LoVo (cell line): ENCODE measurements around the gene CCDC3.
"Not testable (repeated sequence)": the region's sequence is repeated elsewhere in the genome, so short reads cannot be mapped to it uniquely, and the experiment has no call there.

Experiments
- DNase-seq: peaks from one replicate; pipeline ENCODE4 v3.0.0-alpha.2; 2016; ENCODE audit warnings: low spot score

The CCDC3 gene

DNA sequence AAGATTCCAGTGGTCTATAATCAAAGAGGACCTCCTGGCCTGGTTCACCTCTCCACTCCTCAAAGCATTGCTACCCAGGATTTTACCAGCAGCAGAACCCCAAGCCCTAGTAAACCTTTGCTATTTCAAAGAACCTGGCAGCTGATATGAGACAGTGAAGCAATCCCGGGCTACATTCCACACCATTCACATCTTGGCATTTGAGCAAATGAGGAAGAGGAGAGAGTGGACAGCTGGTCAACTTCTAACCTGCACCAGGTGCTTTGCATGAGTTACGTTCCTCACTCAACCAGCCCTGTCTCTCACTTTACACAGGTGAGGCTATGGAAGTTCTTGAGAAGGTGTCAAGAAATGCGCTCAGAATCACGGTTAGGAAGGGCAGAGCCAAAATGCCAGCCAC, 1.1 kb downstream of the CCDC3 start:
- peak; percentile 8 for DNase-seq

DNA sequence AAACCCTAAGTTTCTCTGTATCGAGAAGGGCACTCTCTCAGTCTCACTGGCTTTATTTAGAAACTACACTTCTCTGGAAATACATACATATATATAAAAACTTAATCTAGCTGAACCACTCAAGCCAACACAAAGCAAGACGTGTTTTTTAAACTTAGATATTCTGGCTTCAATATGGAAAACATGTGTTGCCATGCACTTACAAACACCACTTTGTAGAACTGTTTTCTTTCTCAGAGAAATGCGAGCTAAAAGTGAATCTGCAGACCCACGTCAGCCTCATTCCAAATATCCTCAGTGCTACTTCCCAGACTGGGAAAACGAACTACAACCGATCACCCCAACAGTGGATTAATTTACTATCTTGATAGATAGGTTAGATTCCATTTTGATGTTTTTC, 1.7 kb downstream of the CCDC3 start:
- no peak for DNase-seq

DNA sequence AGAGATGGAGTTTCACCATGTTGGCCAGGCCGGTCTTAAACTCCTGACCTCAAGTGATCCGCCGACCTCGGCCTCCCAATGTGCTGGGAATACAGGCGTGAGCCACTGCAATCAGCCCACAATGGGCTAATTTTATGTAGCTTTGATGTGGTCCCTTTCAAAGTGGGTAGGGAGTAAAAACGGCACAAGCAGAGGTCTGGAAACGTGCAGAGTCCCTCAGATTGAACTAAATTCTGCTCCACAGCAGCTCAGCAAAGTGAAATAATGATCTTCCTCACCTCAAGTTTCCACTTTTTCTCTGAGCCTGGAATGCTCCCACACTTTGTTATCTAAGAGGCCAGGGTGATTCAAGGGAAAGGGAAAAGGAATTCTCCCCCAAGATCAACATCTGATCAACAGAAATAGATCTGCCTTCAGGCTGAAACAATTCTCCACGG, 6.1 kb downstream of the CCDC3 start:
- DNase-seq: no peak

DNA sequence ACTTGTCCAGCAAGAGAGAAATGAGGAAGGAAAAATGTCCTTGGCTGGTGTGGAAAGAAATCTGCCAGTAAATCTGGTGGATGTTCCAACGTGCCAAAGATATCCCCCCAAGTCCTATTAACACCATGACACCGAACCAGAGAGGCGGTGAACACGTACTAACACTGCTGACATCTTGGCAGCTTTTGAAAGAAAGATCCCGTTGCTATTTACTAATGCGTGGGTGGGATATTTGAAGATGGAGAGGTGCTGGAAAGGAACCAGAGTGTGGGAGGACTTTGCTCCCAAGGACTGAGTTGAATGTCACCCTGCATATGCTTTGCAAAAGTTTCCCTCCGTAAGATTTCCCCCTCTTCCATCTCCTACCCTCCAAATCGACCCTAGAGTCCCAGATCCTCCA, 7.9 kb downstream of the CCDC3 start:
- no peak for DNase-seq

DNA sequence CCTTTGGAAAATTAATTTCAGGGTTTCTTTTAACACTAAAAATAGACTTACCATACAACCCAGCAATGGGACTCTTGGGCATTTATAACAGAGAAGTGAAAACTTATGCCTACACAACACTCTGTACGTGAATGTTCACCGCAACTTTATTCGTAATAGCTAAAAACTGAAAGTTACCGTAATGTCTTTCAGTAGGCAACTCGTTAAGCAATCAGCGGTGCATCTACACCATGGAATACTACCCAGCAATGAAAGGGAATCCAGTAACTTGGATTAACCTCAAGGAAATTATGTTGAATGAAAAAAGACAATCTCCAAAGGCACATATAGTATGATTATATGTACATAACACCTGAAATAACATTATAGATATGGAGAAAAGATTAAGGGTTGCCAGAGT, 16.2 kb downstream of the CCDC3 start:
- no peak for DNase-seq

DNA sequence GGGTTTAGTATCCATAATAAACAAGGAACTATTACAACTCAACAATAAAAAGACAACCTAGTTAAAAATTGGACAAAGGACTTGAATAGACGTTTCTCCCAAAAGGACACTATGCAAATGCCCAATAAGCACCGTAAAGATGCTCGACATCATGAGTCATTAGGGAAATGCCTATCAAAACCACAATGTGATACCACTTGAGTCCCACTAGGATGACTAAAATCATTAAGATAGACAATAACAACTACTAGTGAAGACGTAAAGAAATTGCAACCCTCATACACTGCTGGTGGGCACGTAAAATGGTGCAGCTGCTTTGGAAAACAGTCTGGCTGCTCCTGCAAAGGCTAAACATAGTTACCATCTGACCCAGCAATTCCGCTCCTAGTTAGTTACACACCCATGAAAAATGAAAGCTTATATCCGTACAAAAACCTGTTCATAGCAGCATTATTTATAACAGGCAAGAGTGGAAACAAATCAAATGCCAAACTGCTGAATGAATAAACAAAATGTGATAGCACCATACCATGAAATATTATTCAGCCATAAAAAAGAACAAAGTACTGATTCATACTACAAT, 17.3 kb downstream of the CCDC3 start:
- no peak for DNase-seq

DNA sequence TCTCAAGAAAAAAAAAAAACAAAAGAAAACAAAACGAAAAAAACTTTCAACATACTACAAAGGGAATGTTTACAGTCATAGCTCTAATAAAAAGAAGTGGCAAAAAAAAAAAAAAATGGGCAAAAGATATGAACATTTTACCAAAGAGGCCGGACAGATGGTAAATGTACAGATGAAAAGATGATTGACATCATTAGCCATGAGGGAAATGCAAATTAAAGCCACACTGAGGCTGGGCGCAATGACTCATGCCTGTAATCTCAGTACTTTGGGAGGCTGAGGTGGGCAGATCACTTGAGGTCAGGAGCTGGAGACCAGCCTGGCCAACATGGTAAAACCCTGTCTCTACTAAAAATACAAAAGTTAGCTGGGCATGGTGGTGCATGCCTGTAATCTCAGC, 17.9 kb downstream of the CCDC3 start:
- not testable (repeated sequence) for DNase-seq

DNA sequence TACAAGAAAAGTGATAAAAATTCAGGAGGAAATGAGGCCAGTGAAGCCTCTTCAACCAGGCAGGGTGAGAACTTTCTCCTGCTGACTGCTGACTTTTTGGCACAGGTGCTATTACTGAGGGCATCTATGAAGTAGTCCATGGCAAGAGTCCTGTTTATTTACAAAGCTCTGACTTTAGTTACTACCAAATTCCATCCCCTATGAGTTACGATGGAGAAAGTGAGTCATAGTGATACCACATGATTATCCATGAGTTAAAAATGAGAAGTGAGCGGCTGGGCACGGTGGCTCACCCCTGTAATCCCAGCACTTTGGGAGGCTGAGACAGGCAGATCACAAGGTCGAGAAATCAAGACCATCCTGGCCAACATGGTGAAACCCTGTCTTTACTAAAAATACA, 19.9 kb downstream of the CCDC3 start:
- DNase-seq: peak; percentile 48

DNA sequence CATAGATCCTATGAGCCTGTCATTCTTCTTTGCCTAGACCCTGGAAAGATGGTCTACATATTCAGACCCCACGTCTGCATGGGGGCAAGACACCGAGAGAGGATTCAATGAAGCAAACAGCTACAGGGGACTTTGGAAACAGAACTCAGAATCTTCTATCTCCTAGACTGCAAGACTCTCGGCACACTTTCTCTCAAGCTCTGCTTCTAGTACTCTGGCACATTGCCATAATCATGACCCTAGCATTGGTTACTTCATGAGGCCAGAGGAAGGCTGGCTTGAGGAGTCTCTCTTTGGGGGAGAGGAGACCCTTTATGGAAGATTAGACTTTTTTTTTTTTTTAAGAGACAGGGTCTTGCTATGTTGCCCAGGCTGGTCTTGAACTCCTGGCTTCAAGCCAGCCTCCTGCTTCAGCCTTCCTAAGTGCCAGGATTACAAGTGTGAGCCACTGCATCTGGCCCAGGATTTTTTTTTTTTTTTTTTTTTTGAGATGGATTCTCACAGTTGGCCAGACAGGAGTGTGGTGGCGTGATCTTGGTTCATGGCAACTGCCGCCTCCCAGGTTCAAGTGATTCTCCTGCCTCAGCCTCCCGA, 20.7 kb downstream of the CCDC3 start:
- DNase-seq: no peak

DNA sequence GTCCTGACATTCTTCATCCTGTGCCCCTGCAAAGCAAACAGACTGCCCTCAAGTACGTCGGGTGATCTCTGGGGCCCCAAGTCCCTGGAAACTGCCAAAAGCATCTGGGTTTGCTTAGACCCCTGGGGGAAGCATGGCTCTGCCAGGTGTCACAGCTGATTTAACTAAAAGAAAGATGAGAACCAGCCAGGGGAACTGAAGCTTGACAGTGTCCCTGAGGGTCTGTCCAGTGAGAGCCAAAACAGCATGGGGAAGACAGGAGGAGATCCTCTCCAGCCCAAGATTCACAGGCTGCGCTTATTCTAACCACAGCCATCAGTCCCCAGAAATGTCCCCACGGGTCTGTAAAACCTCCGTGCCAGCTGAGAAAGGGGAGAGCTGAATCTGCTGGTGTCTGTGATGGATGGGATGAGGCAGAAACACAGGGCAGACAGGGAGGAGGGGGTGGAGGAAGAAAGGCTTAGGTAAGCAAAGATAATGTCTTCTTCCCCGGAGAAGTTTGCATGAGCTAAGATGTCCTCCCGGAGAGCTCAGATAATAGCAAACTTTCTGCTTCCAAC, 21.3 kb downstream of the CCDC3 start:
- DNase-seq: no peak

DNA sequence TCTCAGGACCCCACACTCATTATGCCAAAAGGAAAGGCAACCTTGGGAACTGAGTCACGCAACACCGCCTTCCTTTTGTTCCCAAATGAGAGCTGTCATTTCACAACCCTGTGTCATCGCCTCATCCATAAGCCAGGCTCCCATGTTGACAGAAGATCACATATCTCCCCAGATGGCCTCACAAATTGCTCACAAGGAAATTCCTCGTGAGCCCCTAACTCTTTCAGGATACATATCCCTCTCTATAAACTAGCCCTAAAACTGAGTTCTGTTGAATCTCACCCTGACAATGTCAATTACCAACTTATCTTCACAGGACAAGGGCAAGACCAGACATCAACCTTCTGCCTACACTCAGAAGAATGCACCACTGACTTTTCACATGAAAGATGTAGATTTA, 22.6 kb downstream of the CCDC3 start:
- no peak for DNase-seq

DNA sequence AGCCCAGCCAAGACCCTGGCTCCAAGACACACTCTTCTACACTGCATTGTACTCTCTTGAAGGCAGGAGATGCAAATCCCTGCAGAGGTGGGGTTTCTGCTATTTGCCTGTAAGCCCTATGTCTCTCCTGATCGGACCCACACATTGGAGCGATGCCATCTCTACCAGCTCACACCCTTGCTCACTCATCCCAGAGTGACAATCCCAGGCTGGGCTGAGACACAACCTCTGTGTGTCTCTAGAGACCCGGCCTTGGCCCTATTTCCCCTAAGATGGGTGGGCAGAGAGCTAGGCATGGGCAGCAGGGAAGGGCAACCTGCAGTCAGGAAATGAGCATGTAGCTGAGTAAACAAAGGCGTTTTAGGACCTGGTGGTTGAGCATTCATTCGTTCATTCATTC, 25.6 kb downstream of the CCDC3 start:
- DNase-seq: no peak

DNA sequence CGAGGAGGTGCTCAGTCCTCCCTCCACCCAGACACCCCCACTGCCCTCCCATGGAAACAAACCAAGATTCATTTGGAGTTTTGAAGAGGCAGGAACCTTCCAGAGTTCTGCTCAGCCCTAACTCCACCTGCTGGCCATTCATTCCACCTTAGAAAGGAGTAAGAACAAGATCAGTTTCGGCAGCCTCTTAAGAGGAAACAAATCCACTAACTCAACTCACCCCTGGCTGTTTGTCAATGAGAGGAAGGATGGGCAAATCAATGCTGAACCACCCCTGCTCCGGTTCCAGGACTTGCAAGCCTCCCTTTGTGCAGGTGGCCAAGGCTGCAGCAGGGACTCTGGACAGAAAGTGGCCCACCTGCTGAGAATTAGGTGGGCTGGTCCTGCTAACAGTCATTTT, 26.2 kb downstream of the CCDC3 start:
- DNase-seq: no peak

DNA sequence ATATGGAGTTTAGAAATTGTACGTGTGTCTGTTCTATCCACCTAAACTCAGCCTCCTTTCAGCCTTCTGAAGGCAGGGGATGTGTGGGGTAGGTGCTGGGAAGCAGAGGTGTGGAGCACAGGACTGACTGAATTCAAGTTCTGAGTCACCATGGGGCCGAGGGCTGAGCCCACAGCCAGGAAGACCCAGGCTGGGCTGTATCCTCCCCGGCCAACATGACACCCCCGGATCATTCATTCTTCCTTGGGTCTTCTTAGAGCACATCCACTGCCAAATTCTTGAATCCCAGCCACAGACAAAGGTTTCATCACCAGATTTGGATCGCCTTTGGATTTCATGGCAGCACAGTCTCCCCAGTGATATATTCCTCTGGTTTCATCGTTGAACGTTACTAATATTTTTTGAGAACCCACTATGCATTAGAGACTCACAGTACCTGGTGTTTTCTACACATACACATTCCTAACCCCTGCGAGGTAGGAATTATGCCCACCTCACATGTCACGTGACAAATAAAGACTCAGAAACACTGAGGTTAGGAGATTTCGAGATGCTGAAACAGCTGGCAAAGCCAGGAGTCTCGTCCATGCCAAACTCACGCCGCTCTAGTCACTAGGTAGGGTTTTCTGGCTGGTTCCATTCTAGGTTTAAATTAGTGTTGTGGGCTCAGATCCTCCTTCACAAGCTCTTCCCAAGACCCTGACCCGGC, 26.9 kb downstream of the CCDC3 start:
- DNase-seq: no peak

DNA sequence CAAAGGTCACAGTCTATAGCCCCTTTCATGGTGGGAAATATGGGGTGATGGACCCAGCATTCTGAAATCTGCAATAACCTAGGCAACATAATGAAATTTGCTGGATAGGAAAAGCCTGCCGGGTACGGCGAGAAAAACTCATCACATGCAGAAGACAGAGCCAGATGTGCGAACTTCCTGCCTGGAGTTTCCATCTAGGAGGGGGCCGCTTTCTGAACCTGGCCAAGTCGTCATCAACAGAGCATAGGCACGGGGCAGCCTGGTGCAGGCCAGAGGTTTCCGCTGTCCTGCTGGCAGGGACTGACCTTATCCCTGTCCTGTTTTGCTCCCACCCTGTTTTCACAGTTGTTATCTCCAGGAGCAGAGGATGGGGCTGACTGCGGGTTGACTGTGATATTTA, 27.4 kb downstream of the CCDC3 start:
- DNase-seq: no peak

DNA sequence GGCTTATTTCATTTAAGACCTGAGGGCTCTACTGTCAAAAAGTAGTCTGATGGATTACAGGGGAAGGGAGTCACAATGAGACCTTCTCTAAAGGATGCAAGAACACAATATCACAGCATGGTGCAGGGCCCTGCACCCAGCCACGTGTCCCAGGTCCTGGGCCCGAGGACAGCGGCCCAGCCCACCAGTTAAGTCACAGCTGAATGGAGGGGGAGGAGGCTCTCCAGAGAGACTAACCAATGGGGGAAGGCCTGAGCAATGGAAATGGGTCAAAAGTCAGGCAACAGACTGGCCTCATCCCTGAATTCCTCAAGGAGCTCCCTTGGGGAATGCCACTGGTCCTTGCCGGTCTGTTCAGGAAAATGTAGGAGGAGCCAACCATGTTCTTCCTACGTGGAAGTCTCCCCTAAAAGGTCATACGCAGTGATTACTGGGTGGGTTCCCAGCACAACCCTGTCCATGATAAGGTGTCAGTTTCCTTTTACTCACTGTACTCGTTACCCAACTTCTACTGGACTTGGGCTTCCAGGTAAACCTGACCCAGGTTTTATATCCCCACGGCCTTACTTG, 28.3 kb downstream of the CCDC3 start:
- DNase-seq: no peak

DNA sequence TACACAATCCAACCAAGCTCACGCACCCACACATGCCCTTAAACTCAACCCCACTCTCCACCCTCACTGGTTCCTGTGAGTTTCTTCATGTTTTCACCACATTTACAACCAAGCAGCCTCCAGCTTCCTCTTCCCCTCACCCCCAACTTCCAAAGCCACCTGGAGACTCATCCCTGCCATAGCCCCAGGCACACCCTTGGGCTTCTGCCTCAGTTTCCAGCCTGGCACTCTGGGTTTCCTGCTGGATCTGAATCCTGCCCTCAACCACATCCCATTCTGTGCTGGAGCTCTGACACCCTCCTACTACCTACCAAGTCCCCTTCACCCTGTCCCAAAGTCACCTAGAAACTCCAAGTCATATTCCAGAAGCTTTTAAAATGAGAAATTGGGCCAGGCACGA, 29.4 kb downstream of the CCDC3 start:
- no peak for DNase-seq

DNA sequence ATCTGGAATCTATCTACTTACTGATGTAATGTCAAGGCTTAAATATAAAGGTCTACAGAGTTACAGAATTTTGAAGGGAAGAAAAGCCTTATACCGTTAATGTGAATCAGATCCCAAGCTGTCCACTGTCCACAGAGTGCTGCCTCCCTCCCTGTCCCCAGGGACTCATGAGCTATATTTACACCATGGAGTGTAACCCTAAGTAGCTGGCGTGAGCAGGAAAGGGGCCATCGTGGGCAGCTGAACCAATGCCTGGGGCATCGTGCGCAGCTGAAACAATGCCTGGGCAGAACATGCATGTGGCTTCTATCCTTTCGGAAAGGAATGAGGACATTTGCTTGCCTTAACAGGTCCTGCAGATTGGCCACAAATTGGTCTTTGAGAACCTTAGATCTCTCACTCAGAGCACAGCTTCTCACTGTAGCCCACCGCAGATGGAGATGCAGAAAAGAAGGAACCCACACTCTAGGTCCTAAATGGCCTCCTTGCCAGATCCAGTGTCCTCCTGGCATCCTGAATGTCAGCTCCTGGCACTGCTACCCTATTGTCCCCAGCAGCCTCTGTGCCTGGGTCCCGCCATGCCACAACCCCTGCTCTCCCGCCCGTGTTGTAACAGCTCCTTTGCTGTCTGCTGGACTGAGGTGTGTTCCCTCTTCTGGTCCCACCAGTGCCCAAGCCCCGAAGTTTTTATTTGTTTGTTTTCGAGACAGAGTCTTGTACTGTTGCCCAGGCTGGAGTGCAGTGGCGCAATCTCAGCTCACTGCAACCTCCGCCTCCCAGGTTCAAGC, 30.3 kb downstream of the CCDC3 start:
- no peak for DNase-seq

DNA sequence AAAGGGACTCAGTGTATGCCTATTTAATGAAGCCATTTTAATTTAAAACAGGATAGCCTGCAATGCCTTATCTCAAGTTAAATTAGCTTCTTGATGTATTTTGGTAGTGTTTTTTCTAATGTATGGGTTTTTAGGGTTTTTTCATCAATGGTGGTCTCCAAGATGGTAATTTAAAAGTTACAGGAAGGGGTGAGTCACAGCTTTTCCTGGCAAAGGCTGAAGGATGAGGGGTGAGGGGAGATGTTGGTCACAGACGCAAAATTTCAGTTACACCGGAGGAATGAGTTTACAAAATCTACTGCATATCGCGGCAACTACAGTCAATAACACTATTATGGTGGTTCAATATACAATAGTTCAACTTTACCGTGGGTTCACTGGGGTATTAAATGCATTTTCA, 31.6 kb downstream of the CCDC3 start:
- no peak for DNase-seq

DNA sequence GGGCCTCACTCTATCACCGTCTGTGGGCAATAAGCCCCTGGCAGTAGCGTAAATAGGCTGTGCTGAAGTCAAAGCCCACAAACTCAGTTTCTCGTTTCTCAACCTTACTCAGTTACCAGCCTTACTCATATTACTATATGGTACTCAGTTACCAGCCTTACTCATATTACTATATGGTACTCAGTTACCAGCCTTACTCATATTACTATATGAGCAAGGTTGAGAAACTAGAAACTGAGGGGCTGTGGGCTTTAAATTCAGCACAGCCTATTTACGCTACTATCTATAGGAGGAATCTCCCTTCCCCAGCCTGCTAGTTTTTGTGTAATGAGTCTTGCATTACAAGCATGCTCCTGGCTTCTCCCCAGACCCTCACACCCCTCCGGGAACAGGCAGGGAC, 35.4 kb downstream of the CCDC3 start:
- DNase-seq: no peak

DNA sequence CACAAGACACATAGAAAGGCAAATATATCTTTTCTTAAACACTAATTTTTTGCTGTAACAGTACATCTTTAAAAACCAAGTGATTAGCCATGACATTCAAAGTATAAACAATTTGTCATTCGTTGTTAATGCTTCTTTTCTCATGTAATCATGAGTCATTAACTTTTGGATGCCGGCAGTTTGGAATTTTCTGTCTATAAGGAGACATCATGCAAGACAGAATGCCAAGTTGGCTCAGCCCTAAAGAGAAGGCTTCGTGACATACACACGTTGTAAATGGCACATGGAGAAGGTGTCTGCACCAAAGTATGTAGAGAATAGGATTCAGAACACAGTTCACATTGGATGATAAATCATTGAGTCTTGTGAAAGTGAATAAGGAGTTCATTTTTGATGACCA, 35.9 kb downstream of the CCDC3 start:
- DNase-seq: no peak

DNA sequence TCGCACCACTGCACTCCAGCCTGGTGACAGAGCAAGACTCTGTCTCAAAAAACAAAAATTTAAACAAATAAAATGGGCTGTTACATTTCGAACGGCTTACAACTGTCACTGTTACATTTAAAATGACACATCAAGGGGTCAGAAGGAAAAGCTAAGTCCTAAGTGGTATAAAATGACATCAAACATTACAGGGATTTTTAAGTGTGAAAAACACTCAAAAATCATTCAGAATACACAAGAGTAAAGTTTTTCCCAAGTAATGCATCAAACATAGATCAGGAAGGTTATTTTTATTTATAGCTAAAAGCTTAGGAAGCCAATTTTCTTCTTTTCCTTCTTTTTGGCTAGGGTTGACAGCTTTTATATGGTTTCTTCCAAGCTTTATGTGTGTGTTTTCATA, 39.0 kb downstream of the CCDC3 start:
- no peak for DNase-seq
